Right cardiac atrium (tissue), 5 donors: ENCODE measurements around the gene TFPI. TPM values are rescaled to one million over a fixed set of nuclear protein-coding genes. Genes with fewer than 3 reads are reported as not detected.
A peak's percentile ranks its signal among the peaks of the same experiment; 100 is the strongest.

ENCODE experiments used
- ATAC-seq, 2 donors: fragments of 200-7000 bp; cut with Tn5 transposase; one replicate each; pipeline versions ENCODE4 v1.8.0 to v1.9.1; 2020; ENCODE audit warnings: moderate library complexity in 2 of 2, mild to moderate bottlenecking in 1 of 2
- DNase-seq, 3 donors: peaks; one replicate each; pipeline ENCODE4 v3.0.0-alpha.2; 2020
- H3K27ac ChIP-seq: one replicate; pipeline ENCODE4 v1.5.1; 2013; ENCODE audit warnings: mild to moderate bottlenecking, low read length, control low read depth, moderate library complexity
- H3K27me3 ChIP-seq: one replicate; pipeline ENCODE4 v1.6.1; 2013; ENCODE audit not compliant: control insufficient read depth, insufficient read depth
- H3K4me1 ChIP-seq: one replicate; pipeline ENCODE4 v1.6.1; 2013; ENCODE audit warnings: low read length; ENCODE audit not compliant: control insufficient read depth, insufficient read depth
- H3K4me3 ChIP-seq: one replicate; pipeline ENCODE4 v1.5.1; 2013; ENCODE audit warnings: low read length, control low read depth
- H3K9me3 ChIP-seq: one replicate; pipeline ENCODE4 v1.6.1; 2013; ENCODE audit warnings: low read length; ENCODE audit not compliant: control insufficient read depth
- WGBS: extraction: QIAGEN DNeasy Blood & Tissue Kit; methylation state at CpG from one replicate; pipeline ENCODE4 v1.1.7; 2013; 5-methylcytosine and 5-hydroxymethylcytosine counted together
- intact Hi-C, 4 donors: fragments of 100-400 bp; cut with DNase I; formaldehyde crosslinking; loops; one replicate each; pipeline versions ENCODE4 v1.11.0 to v1.14.0; 2022 to 2023
- long read RNA-seq, 4 donors: library from polyadenylated mRNA; unstranded; transcript quantifications; one replicate each; pipeline ENCODE4 v2.0.0, GENCODE V29; 2020 to 2021
- polyA plus RNA-seq: library from polyadenylated mRNA; stranded (reverse); fragments of 200-250 nt; gene quantifications from one replicate; pipeline ENCODE4 v1.2.3, GENCODE V29; 2013
- total RNA-seq, 4 donors: library from RNA; stranded (reverse); fragmentation: NEBNext Ultra II Directional; extraction: Animal tissue kit (Norgen Biotek cat#: 25700); gene quantifications; one replicate each; pipeline ENCODE4 v1.2.1, GENCODE V29; 2021
- donor health status: healthy with polysubstance abuse.
- donor health status: DM: no; HTN: yes; CAD: no.
- donor health status: DM: no; HTN: no; CAD: no.
- donor health status: DM: no; HTN: yes; CAD: no; lungs with severe emphysema.
- donor health status: DM: yes; HTN: yes; CAD: no.

The TFPI gene
- total RNA-seq (10 to 100 TPM; 39.1 to 62.7 (median 52.3) TPM), polyA plus RNA-seq (27.1 TPM)
- long read RNA-seq, donor 1, transcript TFPI-201 (8 exons, 3,885 nt), result major isoform, 28 of 54 reads
- long read RNA-seq, donor 1, partial matches to known transcripts, result 7 of 54 reads
- long read RNA-seq, donor 1, other reads (novel, unspliced or antisense), result 18 of 54 reads
- long read RNA-seq, donor 2, transcript TFPI-201 (8 exons, 3,885 nt), result major isoform, 8 of 18 reads
- long read RNA-seq, donor 2, partial matches to known transcripts, result 3 of 18 reads
- long read RNA-seq, donor 2, other reads (novel, unspliced or antisense), result 7 of 18 reads
- long read RNA-seq, donor 3, transcript TFPI-201 (8 exons, 3,885 nt), result major isoform, 97 of 171 reads
- long read RNA-seq, donor 3, partial matches to known transcripts, result 12 of 171 reads
- long read RNA-seq, donor 3, other reads (novel, unspliced or antisense), result 58 of 171 reads
- long read RNA-seq, donor 4, transcript TFPI-201 (8 exons, 3,885 nt), result major isoform, 6 of 11 reads
- long read RNA-seq, donor 4, partial matches to known transcripts, result 1 of 11 reads
- long read RNA-seq, donor 4, other reads (novel, unspliced or antisense), result 4 of 11 reads

GRCh38 chr2:187554011-187554703 is at the start of gene TFPI:
Gene TFPI (minus strand): TSS chr2:187554435. CDS start chr2:187503768, 50,667 bp downstream.
- H3K9me3 ChIP-seq, result no peaks in the 10 kb centered on the region
- peak within 1 kb of the TSS; percentile 75 for H3K27ac ChIP-seq
- no peaks in the 10 kb centered on the region for H3K27me3 ChIP-seq
- WGBS, result 12% methylated on average over 9 of the region's 9 CpGs
- peak within 1 kb of the TSS; percentile 86 for H3K4me3 ChIP-seq
- peak in 2 of 3 donors; percentile 24 to 63 for DNase-seq
- intact Hi-C loops, result no loop called here
- peak; percentile 87 to 89 for ATAC-seq
- no peaks in the 10 kb centered on the region for H3K4me1 ChIP-seq

- no peak overlapping the region for H3K4me3 ChIP-seq
- H3K27ac ChIP-seq, result no peak overlapping the region
- DNase-seq (no peak), ATAC-seq (no peak)
- intact Hi-C loops, result no loop called here
- no peaks in the 10 kb centered on the region for H3K4me1 ChIP-seq
- no peaks in the 10 kb centered on the region for H3K27me3 ChIP-seq
- 69% methylated on average over 1 of the region's 1 CpG for WGBS
- no peaks in the 10 kb centered on the region for H3K9me3 ChIP-seq
Observed at GRCh38 chr2:187594801-187595200, 40.6 kb upstream of the TFPI start.

GRCh38 chr2:187593697-187594096 is 39.5 kb upstream of the TFPI start:
- Histone ChIP-seq H3K4me1 (no peaks in the 10 kb centered on the region), H3K4me3 (no peak overlapping the region), H3K27me3 (no peaks in the 10 kb centered on the region), H3K9me3 (no peaks in the 10 kb centered on the region), H3K27ac (no peak overlapping the region)
- intact Hi-C loops, result no loop called here
- ATAC-seq (no peak), DNase-seq (no peak)
- 64% methylated on average over 1 of the region's 1 CpG for WGBS

GRCh38 chr2:187593098-187593497 is 38.9 kb upstream of the TFPI start:
- H3K9me3 ChIP-seq, result no peaks in the 10 kb centered on the region
- no peak overlapping the region for H3K4me3 ChIP-seq
- H3K4me1 ChIP-seq, result no peaks in the 10 kb centered on the region
- no peaks in the 10 kb centered on the region for H3K27me3 ChIP-seq
- ATAC-seq (no peak), DNase-seq (no peak)
- no peak overlapping the region for H3K27ac ChIP-seq
- intact Hi-C loops, result no loop called here

- no peak for DNase-seq
- intact Hi-C loops, result no loop called here
- 99% methylated on average over 1 of the region's 1 CpG for WGBS
- Histone ChIP-seq H3K4me3 (no peak overlapping the region), H3K9me3 (no peaks in the 10 kb centered on the region), H3K27ac (no peak overlapping the region), H3K27me3 (no peaks in the 10 kb centered on the region), H3K4me1 (no peaks in the 10 kb centered on the region)
- ATAC-seq, result no peak
Observed at GRCh38 chr2:187590175-187590574, 35.9 kb upstream of the TFPI start.

- 63% methylated on average over 4 of the region's 4 CpGs for WGBS
- H3K9me3 ChIP-seq, result no peaks in the 10 kb centered on the region
- no peak overlapping the region for H3K4me3 ChIP-seq
- ATAC-seq, result no peak
- DNase-seq, result no peak
- no peak overlapping the region for H3K27ac ChIP-seq
- H3K4me1 ChIP-seq, result no peaks in the 10 kb centered on the region
- no peaks in the 10 kb centered on the region for H3K27me3 ChIP-seq
- intact Hi-C loops, result loop anchor here in 2 of 4 donors (10.0 kb wide), 2 partner anchors 259 to 919 kb away; no protein-coding TSS in a partner anchor
Observed at GRCh38 chr2:187586011-187586641, 31.9 kb upstream of the TFPI start.

GRCh38 chr2:187581125-187581896 is 27.1 kb upstream of the TFPI start:
- intact Hi-C loops, result loop anchor here in 3 of 4 donors (5.0 to 10.0 kb wide), 3 partner anchors 79 to 923 kb away; no protein-coding TSS in a partner anchor
- Histone ChIP-seq H3K27ac (no peak overlapping the region), H3K27me3 (no peaks in the 10 kb centered on the region), H3K4me3 (peak overlapping the region; percentile 59), H3K9me3 (no peaks in the 10 kb centered on the region), H3K4me1 (no peaks in the 10 kb centered on the region)
- WGBS, result 6% methylated on average over 4 of the region's 4 CpGs
- DNase-seq, result no peak
- ATAC-seq, result peak; percentile 37 to 50

- DNase-seq (no peak), ATAC-seq (peak; percentile 63 to 69)
Observed at GRCh38 chr2:187580462-187581124, 26.4 kb upstream of the TFPI start.

GRCh38 chr2:187577310-187577709 is 23.1 kb upstream of the TFPI start:
- H3K4me3 ChIP-seq, result no peak overlapping the region
- no peak for ATAC-seq
- no peaks in the 10 kb centered on the region for H3K4me1 ChIP-seq
- no peak for DNase-seq
- 92% methylated on average over 2 of the region's 2 CpGs for WGBS
- no peaks in the 10 kb centered on the region for H3K27me3 ChIP-seq
- H3K27ac ChIP-seq, result no peak overlapping the region
- intact Hi-C loops, result loop anchor here in 2 of 4 donors (5.0 kb wide), 1 partner anchor 80 kb away; no protein-coding TSS in a partner anchor
- no peaks in the 10 kb centered on the region for H3K9me3 ChIP-seq

More at GRCh38 chr2:187580462-187581124, 26.4 kb upstream of the TFPI start:
- intact Hi-C loops, result loop anchor here in 3 of 4 donors (5.0 to 10.0 kb wide), 3 partner anchors 78 to 924 kb away; no protein-coding TSS in a partner anchor
- WGBS, result 25% methylated on average over 7 of the region's 7 CpGs
- no peak overlapping the region for H3K27ac ChIP-seq
- peak overlapping the region; percentile 59 for H3K4me3 ChIP-seq
- H3K4me1 ChIP-seq, result no peaks in the 10 kb centered on the region
- no peaks in the 10 kb centered on the region for H3K9me3 ChIP-seq
- H3K27me3 ChIP-seq, result no peaks in the 10 kb centered on the region

GRCh38 chr2:187576906-187577305 is 22.7 kb upstream of the TFPI start:
- Histone ChIP-seq H3K4me3 (no peak overlapping the region), H3K27ac (no peak overlapping the region), H3K27me3 (no peaks in the 10 kb centered on the region), H3K4me1 (no peaks in the 10 kb centered on the region), H3K9me3 (no peaks in the 10 kb centered on the region)
- ATAC-seq (no peak), DNase-seq (no peak)
- intact Hi-C loops, result loop anchor here in 2 of 4 donors (5.0 kb wide), 1 partner anchor 80 kb away; no protein-coding TSS in a partner anchor
